Loucy (cell line): Measurements from ENCODE around the gene HDC.

Source experiments
- EZH2phosphoT487 ChIP-seq: fragments of 200-600 bp; IDR thresholded peaks from 2 replicates; pipeline ENCODE4 v1.6.1; 2018; ENCODE audit warnings: antibody characterized with exemption, mild to moderate bottlenecking, moderate library complexity, borderline replicate concordance
- TF ChIP-seq, protein P1 (sequence below): fragments of 200-600 bp; sonication (generic); conservative IDR thresholded peaks from 2 replicates; pipeline ENCODE4 v1.5.1; 2014; ENCODE audit warnings: mild to moderate bottlenecking, antibody characterized with exemption, low read length

DNA sequence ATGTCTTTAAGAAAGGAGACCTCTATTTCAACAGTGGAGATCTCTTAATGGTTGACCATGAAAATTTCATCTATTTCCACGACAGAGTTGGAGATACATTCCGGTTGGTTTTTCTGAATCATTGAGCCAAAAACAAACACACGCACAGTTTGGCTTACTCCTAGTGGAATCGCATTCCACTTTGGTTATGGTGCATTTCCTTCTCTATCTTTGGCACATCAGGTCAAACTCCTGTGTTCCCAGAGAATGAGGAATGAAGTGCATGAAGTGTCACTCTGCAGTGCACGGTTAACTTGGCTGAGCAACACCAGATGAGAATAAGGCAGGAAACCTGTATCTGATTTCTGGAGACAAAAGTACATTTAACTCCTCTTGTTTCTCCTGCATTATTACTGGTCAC lies 38.5 kb downstream of the HDC start:
- TF ChIP-seq, protein P1, sequence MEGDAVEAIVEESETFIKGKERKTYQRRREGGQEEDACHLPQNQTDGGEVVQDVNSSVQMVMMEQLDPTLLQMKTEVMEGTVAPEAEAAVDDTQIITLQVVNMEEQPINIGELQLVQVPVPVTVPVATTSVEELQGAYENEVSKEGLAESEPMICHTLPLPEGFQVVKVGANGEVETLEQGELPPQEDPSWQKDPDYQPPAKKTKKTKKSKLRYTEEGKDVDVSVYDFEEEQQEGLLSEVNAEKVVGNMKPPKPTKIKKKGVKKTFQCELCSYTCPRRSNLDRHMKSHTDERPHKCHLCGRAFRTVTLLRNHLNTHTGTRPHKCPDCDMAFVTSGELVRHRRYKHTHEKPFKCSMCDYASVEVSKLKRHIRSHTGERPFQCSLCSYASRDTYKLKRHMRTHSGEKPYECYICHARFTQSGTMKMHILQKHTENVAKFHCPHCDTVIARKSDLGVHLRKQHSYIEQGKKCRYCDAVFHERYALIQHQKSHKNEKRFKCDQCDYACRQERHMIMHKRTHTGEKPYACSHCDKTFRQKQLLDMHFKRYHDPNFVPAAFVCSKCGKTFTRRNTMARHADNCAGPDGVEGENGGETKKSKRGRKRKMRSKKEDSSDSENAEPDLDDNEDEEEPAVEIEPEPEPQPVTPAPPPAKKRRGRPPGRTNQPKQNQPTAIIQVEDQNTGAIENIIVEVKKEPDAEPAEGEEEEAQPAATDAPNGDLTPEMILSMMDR, result no peak
- no peak for TF ChIP-seq EZH2phosphoT487
